Stomach (tissue), 9 donors: ENCODE measurements around the gene ZNF230. TPM values are rescaled to one million over a fixed set of nuclear protein-coding genes. Genes with fewer than 3 reads are reported as not detected.

Experiments used
- DNase-seq, 2 donors: peaks; one replicate each; pipeline versions ENCODE4 v3.0.0 to v3.0.0-alpha.2; 2013 to 2019
- H3K27ac ChIP-seq, 5 donors: fragments of 200-600 bp in 4 of 5; sonication (generic) in 4 of 5; one replicate each; pipeline ENCODE4 v1.5.1; 2013 to 2019; ENCODE audit warnings: mild to moderate bottlenecking in 1 of 5, moderate library complexity in 1 of 5
- H3K27me3 ChIP-seq, 3 donors: fragments of 200-600 bp; sonication (generic); one replicate each; pipeline ENCODE4 v1.5.1; 2017 to 2019; ENCODE audit warnings: mixed run types in 1 of 3
- H3K36me3 ChIP-seq, 4 donors: fragments of 200-600 bp; sonication (generic); 1 replicate in 3 of 4; 2 replicates in 1 of 4; pipeline ENCODE4 v1.5.1; 2016 to 2019
- H3K4me1 ChIP-seq, 4 donors: fragments of 200-600 bp; sonication (generic); one replicate each; pipeline ENCODE4 v1.5.1; 2016 to 2019
- H3K4me3 ChIP-seq, 4 donors: fragments of 200-600 bp; sonication (generic) in 3 of 4; one replicate each; pipeline ENCODE4 v1.5.1; 2016 to 2019; ENCODE audit warnings: mild to moderate bottlenecking in 1 of 4
- H3K9me3 ChIP-seq, 4 donors: fragments of 200-600 bp; sonication (generic); one replicate each; pipeline ENCODE4 v1.5.1; 2016 to 2019
- CTCF ChIP-seq, 7 experiments: fragments of 450-650 bp in 4 of 7; fragments of 200-600 bp in 3 of 7; sonication (generic) in 3 of 7; IDR thresholded peaks; one replicate each; pipeline ENCODE4 v1.5.1; 2016 to 2019; ENCODE audit warnings: antibody characterized with exemption in 7 of 7, control low read depth in 2 of 7, mild to moderate bottlenecking in 1 of 7
- EP300 ChIP-seq: sonication (generic); formaldehyde crosslinking; IDR thresholded peaks from one replicate; pipeline ENCODE4 v1.6.1; 2017; ENCODE audit warnings: antibody characterized with exemption
- POLR2A ChIP-seq, 4 donors: fragments of 450-650 bp; IDR thresholded peaks; one replicate each; pipeline ENCODE4 v1.6.1; 2016; ENCODE audit warnings: antibody characterized with exemption in 4 of 4, control low read depth in 2 of 4, mild to moderate bottlenecking in 1 of 4, moderate library complexity in 1 of 4
- POLR2AphosphoS5 ChIP-seq, 3 donors: sonication (generic); formaldehyde crosslinking; IDR thresholded peaks; one replicate each; pipeline ENCODE4 v1.6.1; 2016; ENCODE audit warnings: antibody characterized with exemption in 3 of 3
- WGBS, 5 donors: extraction: QIAGEN DNeasy Blood & Tissue Kit in 3 of 5; methylation state at CpG; one replicate each; pipeline versions ENCODE4 v1.1.5 to v1.1.7; 2013 to 2018; 5-methylcytosine and 5-hydroxymethylcytosine counted together
- intact Hi-C: fragments of 100-400 bp; cut with DNase I; formaldehyde crosslinking; loops from one replicate; pipeline ENCODE4 v1.15.1; 2023; ENCODE audit warnings: low total_unique reads
- polyA plus RNA-seq, 3 donors: library from polyadenylated mRNA; stranded (reverse); fragments of 200-250 nt; gene quantifications; one replicate each; pipeline ENCODE4 v1.2.3, GENCODE V29; 2013
- total RNA-seq, 5 donors: library from RNA; depleted of rRNA; stranded (reverse); fragments of >200 nt; gene quantifications; one replicate each; pipeline versions ENCODE4 v1.1.0 to v1.2.3, GENCODE V29; 2014 to 2016
- donor health status: healthy with polysubstance abuse.
- donor health status: Bipolar disorder and iron deficiency.
- donor health status: healthy.

The ZNF230 gene
- total and polyA plus RNA-seq, 8 donors = 1.1 to 16.1 (median 2.1) TPM; not detected in 1

GRCh38 chr19:43960411-43960810 lies 42.3 kb upstream of the ZNF230 start:
- no peaks in the 10 kb centered on the region for H3K27me3 ChIP-seq
- intact Hi-C loops = no loop called here

GRCh38 chr19:43966079-43966694 lies 36.6 kb upstream of the ZNF230 start:
- H3K36me3 ChIP-seq = peaks cover 41 to 100% (median 75%) of the 10 kb centered on the region in 4 donors
- H3K27me3 ChIP-seq = no peaks in the 10 kb centered on the region
- DNase-seq = no peak
- no peak for TF ChIP-seq EP300
- TF ChIP-seq POLR2AphosphoS5 (IDR thresholded peaks at IDR 0.05) = no peak
- no peak for TF ChIP-seq POLR2A (IDR thresholded peaks at IDR 0.05)
- TF ChIP-seq CTCF (IDR thresholded peaks at IDR 0.05) = no peak
- no peak overlapping the region for H3K27ac ChIP-seq
- H3K4me3 ChIP-seq = no peak overlapping the region
- no peaks in the 10 kb centered on the region for H3K4me1 ChIP-seq
- intact Hi-C loops = no loop called here
- H3K9me3 ChIP-seq = peaks cover 62 to 100% (median 98%) of the 10 kb centered on the region in 4 donors
- whole genome bisulfite sequencing, 5 donors = 92 to 99% (median 95%) methylated on average over 3 of the region's 3 CpGs

More at GRCh38 chr19:43960411-43960810, 42.3 kb upstream of the ZNF230 start:
- H3K27ac ChIP-seq = no peak overlapping the region
- no peak for DNase-seq
- H3K4me1 ChIP-seq = no peaks in the 10 kb centered on the region
- peaks cover 30 to 100% (median 95%) of the 10 kb centered on the region in 4 donors for H3K9me3 ChIP-seq
- peaks cover 17 to 82% (median 47%) of the 10 kb centered on the region in 4 donors for H3K36me3 ChIP-seq
- H3K4me3 ChIP-seq = no peak overlapping the region
- TF ChIP-seq EP300 (no peak), POLR2A (IDR thresholded peaks at IDR 0.05) (no peak), POLR2AphosphoS5 (IDR thresholded peaks at IDR 0.05) (no peak), CTCF (IDR thresholded peaks at IDR 0.05) (no peak)
- WGBS, 5 donors = 68 to 74% (median 74%) methylated on average over 4 of the region's 4 CpGs

- WGBS, 5 donors = 83 to 94% (median 88%) methylated on average over 1 of the region's 1 CpG
- Histone ChIP-seq H3K36me3 (peaks cover 0 to 19% (median 0%) of the 10 kb centered on the region in 4 donors), H3K4me3 (no peak overlapping the region), H3K9me3 (peaks cover 45 to 100% (median 88%) of the 10 kb centered on the region in 4 donors), H3K27me3 (no peaks in the 10 kb centered on the region), H3K27ac (no peak overlapping the region), H3K4me1 (no peaks in the 10 kb centered on the region)
- intact Hi-C loops = no loop called here
- DNase-seq = no peak
- TF ChIP-seq EP300 = no peak
- no peak for TF ChIP-seq POLR2AphosphoS5 (IDR thresholded peaks at IDR 0.05)
- TF ChIP-seq CTCF (IDR thresholded peaks at IDR 0.05) = no peak
- TF ChIP-seq POLR2A (IDR thresholded peaks at IDR 0.05) = no peak
Observed at GRCh38 chr19:43976732-43977131, 26.0 kb upstream of the ZNF230 start.

- Histone ChIP-seq H3K9me3 (peaks cover 5 to 42% (median 31%) of the 10 kb centered on the region in 4 donors), H3K4me1 (peaks cover 6 to 22% (median 16%) of the 10 kb centered on the region in 4 donors), H3K4me3 (peak overlapping the region; percentile 67 to 92 (median 76)), H3K27ac (peak overlapping the region in 4 of 5 donors; percentile 70 to 87 (median 80)), H3K36me3 (peaks cover under 1 to 8% (median 5%) of the 10 kb centered on the region in 4 donors), H3K27me3 (no peaks in the 10 kb centered on the region)
- peak in 1 of 2 donors; percentile 3 for DNase-seq
- 74 to 91% (median 80%) methylated on average over 2 of the region's 2 CpGs for WGBS, 5 donors
- intact Hi-C loops = no loop called here
- no peak for TF ChIP-seq EP300
- no peak for TF ChIP-seq CTCF (IDR thresholded peaks at IDR 0.05)
- TF ChIP-seq POLR2AphosphoS5 (IDR thresholded peaks at IDR 0.05) = no peak
- TF ChIP-seq POLR2A (IDR thresholded peaks at IDR 0.05) = no peak
Observed at GRCh38 chr19:43983544-43983911, 19.2 kb upstream of the ZNF230 start.
